GM19035 (cell line): ENCODE data around the gene OR56B1.
A peak's percentile ranks its signal among the peaks of the same experiment; 100 is the strongest.
"Not testable (repeated sequence)": the region's sequence is repeated elsewhere in the genome, so short reads cannot be mapped to it uniquely, and the experiment has no call there.

ENCODE experiments used
- ATAC-seq: cut with Tn5 transposase; IDR thresholded peaks from one replicate; pipeline ENCODE4 v1.9.1; 2021; ENCODE audit not compliant: unreplicated experiment

OR56B1 gene, protein sequence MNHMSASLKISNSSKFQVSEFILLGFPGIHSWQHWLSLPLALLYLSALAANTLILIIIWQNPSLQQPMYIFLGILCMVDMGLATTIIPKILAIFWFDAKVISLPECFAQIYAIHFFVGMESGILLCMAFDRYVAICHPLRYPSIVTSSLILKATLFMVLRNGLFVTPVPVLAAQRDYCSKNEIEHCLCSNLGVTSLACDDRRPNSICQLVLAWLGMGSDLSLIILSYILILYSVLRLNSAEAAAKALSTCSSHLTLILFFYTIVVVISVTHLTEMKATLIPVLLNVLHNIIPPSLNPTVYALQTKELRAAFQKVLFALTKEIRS

DNA sequence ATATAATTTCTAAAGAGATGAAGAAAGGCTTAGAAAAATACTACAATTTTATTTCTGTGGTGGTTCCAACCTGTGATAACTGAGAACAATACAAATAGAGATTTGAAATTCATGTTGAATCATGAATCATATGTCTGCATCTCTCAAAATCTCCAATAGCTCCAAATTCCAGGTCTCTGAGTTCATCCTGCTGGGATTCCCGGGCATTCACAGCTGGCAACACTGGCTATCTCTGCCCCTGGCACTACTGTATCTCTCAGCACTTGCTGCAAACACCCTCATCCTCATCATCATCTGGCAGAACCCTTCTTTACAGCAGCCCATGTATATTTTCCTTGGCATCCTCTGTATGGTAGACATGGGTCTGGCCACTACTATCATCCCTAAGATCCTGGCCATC, at the start of gene OR56B1:
OR56B1 (plus strand) TSS at position 53 of the 400 bp plus-strand sequence; CDS start at position 122, 69 bp downstream.
- ATAC-seq, result no peak

DNA sequence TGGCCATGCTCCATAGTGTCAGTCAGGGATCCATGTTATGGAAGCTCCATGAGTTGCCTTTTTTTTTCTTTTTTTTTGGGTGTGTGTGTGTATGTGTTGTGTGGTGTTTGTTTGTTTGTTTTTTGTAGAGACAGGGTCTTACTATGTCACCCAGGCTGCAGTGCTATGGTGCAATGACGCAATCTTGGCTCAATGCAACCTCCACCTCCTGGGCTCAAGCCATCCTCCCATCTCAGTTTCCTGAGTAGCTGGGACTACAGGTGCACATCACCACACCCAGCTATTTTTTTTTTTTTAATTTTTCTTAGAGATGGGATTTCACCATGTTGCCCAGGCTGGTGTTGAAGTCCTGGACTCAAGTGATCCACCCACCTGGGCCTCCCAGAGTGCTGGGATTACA, 47.8 kb upstream of the OR56B1 start:
- ATAC-seq, result no peak

DNA sequence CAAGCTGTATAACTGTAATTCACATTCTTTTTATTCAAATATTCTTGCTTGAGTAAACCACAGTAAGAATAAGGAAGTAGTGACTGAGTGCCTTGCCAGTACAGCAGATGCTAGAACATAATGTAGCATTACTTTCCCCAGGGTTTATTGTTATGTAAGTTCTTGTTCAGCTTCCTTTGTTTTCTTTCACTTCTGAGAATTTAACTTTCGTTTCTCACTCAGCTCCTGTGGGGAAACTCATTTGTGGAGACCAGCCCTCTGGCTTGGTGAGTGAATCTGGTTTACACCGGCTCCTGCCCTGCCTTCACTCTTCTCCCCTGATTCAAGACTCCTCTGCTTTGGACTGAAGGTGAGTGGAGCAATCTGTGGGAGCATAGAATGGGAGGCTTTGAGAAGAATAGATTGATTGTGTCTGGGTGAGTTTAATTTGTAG, 46.7 kb upstream of the OR56B1 start, which contains the start of gene TRIM22:
TRIM22 (plus strand) TSS at position 240 of the 433 bp plus-strand sequence. CDS start 6,443 bp downstream, outside the sequence.
- peak; percentile 72 for ATAC-seq

DNA sequence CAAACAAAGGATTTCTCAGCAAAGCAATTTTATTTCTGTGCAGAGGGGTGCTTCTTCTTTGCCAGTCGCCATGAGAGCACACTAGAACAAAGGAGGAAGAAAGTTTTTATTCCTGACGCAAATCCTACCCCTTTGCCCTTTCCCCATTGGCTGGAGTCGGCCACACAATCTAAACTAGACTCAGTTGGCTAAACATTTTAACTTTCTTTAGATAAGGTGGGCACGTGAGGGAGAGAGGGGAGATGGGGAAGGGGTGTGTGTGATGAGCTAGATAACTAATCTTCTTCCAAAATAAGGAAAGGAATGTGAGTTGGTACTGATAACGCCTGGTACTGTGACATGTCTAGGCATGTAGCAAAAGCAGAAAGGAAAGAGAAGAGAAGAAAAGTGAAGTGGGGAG, 46.0 kb upstream of the OR56B1 start:
- ATAC-seq, result no peak

DNA sequence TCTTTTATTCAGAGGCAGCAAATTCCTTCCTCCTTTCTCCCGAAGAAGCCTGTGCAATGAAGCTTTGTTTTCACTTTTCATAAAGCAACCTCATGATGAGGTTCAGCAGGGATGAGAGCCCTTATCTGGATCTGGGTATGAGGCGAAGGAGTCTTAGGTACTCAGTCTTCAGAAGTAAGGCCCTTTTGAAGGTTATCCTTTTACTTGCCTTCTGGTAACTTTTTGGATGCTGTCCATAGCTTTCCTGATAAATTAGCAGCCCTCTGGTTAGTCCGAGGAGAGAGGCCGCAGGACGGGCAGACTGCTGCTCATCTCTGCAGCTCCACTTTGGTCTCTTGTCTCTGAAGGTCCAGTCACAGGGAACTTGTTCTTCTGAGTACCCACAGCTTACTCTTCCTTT, 45.5 kb upstream of the OR56B1 start:
- ATAC-seq, result no peak

DNA sequence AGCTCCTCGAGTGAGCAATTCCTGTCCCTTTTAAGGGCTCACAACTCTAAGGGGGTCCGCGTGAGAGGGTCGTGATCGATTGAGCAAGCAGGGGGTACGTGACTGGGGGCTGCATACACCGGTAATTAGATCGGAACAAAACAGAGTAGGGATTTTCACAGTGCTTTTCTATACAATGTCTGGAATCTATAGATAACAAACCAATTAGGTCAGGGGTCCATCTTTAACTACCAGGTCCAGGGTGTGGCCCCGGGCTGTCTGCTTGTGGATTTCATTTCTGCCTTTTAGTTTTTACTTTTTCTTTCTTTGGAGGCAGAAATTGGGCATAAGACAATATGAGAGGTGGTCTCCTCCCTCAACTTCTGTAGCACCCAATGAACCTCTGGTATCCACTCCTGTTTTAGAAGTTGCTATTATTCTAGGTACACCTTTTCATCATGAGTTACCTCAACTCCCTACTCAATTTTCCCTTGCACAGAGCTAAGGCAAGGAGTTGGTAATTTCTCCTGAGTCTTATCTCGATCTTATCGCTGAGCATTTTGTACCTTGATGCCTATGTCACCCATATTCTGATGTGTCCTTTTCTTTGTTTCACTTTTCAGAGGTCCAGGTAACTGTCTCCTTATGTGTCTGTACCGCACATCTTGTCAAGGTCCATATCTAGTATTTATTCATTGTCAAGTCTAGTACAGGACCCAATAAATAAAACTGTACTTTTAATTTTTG, 44.8 kb upstream of the OR56B1 start:
- ATAC-seq, result not testable (repeated sequence)

DNA sequence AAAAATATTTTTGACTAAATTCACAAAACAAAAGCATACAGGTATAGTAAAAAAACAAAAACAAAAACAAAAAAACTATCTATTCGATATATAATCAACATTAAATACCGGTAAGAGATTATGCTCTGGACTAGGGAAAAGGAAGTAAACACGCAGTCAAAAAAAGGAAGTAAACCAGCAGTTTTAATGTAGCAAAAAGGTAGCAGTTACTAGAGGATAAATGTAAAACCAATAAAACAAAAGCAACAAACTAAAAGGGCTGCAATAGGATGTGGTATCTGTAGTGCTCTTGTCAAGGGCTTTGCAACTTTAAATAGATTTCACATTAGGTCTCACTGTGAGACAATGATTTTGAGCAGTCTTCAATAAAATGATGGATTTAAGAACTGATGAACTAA, 44.3 kb upstream of the OR56B1 start:
- no peak for ATAC-seq

DNA sequence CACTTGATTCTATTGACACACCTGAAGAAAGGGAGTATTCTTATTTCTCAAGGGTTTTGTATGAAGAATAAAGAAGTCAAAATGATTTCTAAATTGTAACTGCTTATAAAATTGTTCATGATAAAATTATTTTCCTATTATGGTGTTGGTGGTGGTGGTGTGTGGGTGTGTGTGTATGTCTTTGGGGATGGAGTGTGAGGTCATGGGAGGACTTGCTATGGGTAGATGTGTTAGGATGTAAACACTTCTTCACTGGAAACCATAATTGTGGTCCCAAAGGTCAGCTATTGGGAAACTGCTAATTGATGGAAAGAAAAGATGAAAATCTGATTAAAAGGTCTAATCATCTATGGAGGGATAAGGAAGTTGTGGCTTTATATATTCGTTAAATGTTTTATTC, 41.6 kb upstream of the OR56B1 start:
- ATAC-seq, result no peak

DNA sequence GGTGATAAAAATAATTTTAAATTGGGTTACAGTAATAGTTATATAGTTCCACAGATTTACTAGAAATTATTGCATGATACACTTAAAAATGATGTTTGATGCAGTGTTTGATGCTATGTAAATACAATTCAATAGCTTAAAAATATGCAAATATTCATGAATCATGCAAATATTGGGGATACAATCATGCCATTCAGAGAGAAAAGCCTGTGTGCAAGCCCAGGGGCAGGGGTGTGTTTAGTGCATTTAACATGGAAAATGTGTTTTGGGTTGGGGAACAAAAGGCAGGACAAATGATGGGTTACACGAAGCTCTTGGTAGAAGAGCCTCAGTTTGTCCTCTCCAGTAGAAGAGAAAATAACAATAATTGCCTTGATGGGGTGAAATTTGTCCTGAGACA, 40.7 kb upstream of the OR56B1 start:
- ATAC-seq, result no peak

DNA sequence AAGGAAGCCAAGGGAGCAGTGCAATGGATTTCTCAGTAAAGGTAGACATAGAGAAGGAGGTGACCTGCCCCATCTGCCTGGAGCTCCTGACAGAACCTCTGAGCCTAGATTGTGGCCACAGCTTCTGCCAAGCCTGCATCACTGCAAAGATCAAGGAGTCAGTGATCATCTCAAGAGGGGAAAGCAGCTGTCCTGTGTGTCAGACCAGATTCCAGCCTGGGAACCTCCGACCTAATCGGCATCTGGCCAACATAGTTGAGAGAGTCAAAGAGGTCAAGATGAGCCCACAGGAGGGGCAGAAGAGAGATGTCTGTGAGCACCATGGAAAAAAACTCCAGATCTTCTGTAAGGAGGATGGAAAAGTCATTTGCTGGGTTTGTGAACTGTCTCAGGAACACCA, 40.0 kb upstream of the OR56B1 start:
- no peak for ATAC-seq

DNA sequence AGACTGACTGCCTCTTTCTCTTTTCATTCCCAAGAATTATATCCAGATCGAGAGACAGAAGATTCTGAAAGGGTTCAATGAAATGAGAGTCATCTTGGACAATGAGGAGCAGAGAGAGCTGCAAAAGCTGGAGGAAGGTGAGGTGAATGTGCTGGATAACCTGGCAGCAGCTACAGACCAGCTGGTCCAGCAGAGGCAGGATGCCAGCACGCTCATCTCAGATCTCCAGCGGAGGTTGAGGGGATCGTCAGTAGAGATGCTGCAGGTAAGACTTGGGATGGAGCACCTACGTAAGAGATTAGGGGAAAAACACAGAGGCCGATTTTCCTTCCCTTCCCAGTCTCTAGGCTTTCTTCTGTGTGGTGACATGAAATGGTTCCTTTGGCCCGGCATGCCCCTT, 38.0 kb upstream of the OR56B1 start:
- no peak for ATAC-seq

DNA sequence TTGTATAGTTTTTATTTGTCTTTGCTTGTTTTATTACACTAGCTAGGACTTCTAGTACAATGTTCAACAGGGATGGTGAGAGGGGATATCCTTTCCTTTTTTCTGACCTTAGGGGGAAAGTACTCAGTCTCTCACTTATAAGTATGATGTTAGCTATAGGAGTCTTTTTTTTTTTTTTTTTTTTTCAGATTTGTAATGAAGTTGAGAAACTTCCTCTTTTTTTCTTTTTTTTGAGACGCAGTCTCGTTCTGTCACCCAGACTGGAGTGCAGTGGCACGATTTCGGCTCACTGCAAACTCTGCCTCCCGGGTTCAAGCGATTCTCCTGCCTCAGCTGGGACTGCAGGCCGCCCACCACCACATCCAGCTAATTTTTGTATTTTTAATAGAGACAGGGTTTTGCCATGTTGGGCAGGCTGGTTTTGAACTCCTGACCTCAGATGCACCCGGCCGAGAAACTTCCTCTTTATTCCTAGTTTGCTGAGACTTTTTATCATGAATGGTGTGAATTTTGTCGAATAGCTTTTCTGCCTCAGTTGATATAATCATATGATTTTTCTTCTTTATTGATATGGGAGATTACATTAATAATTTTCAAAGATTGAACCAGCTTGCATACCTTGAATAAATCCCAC, 35.7 kb upstream of the OR56B1 start:
- ATAC-seq, result no peak

DNA sequence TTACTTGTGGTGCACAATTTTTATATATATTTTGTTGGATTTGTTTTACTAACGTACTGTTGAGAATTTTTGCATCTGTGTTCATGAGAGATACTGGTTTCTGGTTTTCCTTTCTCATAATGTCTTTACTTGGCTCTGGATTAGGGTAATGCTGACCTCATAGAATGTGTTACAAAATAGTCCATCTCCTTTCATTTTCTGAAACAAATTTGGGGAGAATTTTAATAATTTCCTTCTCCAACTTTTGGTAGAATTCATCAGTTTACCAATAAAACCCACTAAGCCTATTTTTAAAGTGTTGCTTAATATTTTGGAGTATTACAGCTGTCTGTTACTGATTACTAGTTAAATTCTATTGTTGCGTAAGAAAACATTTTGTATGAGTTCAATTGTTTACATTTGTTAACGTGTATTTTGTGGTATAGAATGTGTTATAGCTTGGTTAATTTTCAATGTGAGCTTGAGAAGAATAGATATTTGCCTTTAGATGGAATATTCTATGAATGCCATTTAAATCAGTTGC, 35.1 kb upstream of the OR56B1 start:
- no peak for ATAC-seq

DNA sequence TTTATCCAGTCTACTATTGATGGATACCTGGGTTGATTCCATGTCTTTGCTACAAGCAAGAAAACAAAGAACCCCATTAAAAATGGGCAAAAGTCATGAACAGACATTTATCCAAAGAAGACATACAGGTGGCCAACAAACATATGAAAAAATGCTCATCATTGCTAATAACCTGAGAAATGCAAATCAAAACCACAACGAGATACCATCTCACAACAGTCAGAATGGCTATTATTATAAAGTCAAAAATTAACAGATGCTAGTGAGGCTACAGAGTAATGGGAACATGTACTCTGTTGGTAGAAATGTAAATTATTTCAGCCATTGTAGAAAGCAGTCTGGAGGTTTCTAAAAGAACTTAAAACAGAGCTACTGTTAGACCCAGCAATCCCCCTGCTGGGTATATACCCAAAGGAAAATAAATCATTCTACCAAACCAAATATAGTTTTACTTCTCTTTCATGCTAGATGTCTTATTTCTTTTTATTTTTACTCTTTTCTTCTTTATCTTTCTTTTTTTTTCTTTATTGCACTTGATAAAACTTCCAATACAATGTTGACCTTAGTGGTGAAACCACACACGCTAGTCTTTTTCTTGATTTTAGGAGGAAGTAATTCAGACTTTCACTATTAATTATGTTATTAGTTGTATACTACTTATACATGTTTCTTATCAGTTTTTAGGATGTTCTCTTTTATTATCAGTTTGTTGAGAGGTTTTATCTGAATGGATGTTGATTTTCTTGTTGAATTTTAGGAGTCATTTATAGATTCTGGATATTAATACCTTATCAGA, 32.3 kb upstream of the OR56B1 start:
- ATAC-seq, result peak; percentile 61

DNA sequence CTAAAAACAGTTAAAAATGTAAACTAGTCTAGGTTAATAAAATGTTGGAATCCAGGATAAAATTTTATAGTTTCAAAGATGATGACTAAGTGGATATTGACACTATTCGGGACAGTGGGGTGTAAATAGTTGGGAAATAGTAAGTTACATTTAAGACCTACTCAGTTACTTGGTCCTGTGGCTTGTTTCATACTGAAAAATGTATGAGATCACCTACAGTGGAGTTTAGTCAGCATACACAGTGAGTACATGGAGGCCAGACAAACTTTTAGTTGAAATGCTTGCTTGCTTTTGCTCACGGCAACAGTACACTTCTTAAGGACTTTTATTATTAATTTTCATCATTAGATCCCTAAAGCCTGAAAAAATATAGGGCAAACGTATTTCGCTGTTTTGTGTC, 30.6 kb upstream of the OR56B1 start:
- no peak for ATAC-seq

DNA sequence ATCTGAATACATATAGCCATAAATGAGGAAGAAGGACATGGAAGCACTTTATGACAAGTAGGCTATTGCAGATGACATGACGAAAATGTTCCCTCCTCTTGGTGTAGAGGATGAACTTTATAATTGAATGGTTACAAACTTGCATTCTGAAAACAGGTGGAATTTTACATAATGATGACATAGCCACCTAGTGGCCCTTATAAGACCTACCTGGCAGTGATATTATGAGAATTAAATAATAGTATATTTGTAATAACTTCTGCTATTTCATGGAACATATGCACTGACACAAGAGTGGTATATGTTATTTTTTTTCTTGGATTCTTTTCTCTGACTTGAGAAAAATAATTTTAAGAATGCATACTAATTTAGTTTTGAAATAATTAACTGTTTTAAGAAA, 23.7 kb upstream of the OR56B1 start:
- ATAC-seq, result peak; percentile 67

DNA sequence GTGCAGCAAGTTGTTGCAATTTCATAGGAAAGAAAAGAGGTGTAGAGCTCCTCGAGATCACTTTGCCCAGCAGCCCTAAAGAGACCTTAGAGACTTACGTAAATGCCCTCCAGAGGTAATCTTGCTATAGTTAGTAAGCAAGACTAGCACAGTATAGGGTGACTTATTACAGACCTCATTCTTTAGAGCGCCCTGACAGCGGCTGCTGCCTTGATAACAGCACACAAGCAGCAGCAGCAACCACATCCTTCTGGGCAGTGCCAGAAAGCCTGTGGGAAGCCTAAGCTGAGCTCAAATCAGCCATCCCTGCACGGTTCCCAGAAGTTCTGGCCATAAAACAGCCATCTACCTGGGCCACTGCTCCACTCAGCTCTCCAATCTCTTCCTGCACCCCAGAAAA, 22.6 kb upstream of the OR56B1 start:
- no peak for ATAC-seq

DNA sequence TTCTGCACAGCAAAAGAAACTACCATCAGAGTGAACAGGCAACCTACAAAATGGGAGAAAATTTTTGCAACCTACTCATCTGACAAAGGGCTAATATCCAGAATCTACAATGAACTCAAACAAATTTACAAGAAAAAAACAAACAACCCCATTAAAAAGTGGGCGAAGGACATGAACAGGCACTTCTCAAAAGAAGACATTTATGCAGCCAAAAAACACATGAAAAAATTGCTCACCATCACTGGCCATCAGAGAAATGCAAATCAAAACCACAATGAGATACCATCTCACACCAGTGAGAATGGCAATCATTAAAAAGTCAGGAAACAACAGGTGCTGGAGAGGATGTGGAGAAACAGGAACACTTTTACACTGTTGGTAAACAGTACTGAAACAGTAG, 19.7 kb upstream of the OR56B1 start:
- not testable (repeated sequence) for ATAC-seq

DNA sequence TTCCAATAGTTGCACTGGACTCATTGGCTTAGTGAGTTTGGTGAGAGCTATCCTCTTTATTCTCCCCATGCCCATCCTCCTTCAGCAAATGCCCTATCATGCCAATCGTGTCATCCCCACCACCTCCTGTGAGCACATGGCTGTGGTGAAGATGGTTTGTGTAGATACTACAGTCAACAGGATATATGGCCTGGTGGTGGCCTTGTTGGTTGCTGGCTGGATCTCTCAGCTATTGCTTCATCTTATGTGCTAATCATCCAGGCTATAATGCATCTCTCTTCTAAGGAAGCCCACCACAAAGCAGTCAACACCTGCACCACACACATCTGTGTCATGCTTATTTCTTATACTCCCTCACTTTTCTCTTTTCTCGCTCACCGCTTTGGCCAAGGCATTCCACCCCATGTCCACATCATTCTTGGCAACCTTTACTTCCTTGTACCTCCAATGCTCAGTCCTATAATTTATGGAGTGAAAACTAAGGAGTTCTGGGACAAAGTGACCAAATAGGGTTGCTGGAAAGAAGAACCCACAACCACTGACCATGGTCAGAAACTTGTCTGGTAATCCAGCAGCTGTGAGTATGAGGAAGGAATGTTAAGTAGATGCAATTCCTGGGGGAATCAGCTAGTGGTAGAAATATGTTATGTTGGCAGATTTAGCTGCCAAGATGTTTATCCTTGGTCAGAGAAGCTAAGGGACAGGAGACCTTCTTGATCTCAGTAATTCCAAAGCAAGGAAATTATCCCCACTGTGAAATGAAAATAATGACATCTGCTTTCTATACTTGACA, 16.3 kb upstream of the OR56B1 start:
- ATAC-seq, result no peak

DNA sequence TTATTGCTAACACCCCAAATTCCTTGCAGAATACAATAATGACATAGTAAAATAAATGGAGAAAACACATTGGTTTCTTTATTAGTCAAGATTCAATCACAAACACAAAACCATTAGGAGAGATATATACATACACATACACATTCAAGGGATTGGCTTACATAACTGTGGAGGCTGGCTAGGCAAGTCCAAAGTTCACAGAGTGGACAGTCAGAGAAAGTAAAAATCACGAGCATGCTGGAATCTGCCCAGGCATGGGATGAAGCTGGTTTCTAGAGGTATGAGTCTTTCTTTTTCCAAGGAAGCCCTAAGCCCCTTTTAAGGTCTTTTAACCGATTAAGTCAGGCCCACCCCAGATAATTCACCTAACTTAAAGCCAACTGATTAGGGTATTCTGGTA, 13.6 kb upstream of the OR56B1 start:
- no peak for ATAC-seq
